Right kidney (tissue), 1 donor: ENCODE data around the gene MRPL4.
A peak's percentile ranks its signal among the peaks of the same experiment; 100 is the strongest.
"Not testable (repeated sequence)": the region's sequence is repeated elsewhere in the genome, so short reads cannot be mapped to it uniquely, and the experiment has no call there.

Source experiments
- DNase-seq: peaks from one replicate; pipeline ENCODE4 v3.0.0-alpha.2; 2016

MRPL4 gene

GRCh38 chr19:10259162-10259905 is 7.3 kb downstream of the MRPL4 start:
- peak; percentile 59 for DNase-seq

DNA sequence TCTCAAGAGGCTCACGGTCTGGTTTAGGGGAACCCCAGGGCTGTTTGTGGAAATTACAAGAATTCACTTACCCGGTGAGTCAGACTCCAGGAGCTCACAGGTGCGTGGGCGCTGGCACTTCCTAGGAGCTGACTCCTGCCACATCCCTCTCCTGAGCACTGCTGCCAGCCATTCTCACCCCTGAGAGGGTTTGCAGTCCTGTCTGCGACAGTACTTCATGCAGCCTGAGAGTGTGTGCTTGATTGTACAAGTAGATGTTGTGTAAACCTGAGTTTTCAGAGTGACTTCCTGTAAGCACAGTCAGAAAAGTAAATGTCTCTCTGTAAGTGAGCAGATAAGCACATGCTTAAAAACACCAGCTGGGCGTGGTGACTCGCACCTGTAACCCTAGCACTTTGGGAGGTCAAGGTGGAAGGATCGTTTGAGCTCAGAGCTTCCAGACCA is 8.1 kb downstream of the MRPL4 start:
- DNase-seq: no peak

DNA sequence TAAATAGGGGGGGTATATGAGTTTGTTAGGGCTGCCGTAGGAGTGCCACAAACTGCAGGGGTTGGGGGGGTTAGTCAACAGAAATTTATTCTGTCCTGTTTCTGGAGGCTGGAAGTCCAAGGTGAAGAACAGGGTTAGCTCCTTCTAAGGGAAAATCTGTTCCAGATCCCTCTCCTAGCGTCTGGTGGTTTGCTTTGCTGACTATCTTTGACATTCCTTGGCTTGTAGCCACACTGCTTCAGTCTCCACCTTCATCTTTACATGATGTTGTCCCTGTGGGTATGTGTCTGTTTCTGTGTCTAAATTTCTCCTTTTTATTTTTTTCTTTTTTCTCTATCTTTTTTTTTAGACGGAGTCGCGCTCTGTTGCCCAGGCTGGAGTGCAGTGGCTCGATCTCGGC is 10.8 kb downstream of the MRPL4 start:
- DNase-seq: no peak

GRCh38 chr19:10266706-10267105 is 14.7 kb downstream of the MRPL4 start:
- no peak for DNase-seq

- DNase-seq: no peak
Measured at GRCh38 chr19:10268071-10268470, 16.1 kb downstream of the MRPL4 start.

DNA sequence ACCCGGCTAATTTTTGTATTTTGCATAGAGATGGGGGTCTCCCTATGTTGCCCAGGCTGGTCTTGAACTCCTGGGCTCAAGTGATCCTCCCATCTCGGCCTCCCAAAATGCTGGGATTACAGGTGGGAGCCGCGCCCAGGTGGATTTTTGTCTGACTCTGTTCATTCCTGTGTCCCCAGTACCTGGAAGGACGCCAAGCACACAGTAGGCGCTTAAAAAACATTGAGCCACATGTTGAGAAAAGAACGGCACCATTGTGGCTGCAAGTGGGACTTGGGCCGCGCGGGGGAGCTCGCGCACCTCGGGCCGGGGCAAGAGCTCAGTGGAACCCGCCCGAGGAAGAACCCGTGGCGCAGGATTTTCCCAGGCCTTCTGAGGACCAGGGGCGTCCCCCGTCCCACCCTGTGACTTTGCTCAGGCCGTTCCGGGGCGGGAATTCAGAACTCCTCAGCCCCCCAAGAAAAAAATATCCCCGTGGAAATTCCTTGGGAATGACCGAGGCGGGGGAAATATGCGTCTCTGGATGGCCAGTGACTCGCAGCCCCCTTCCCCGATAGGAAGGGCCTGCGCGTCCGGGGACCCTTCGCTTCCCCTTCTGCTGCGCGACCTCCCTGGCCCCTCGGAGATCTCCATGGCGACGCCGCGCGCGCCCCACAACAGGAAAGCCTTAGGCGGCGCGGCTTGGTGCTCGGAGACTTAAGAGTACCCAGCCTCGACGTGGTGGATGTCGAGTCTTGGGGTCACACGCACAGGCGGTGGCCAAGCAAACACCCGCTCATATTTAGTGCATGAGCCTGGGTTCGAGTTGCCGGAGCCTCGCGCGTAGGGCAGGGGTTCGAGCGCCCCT is 17.5 kb downstream of the MRPL4 start:
- peak; percentile 79 for DNase-seq

- DNase-seq: peak; percentile 42
Measured at GRCh38 chr19:10270180-10270615, 18.2 kb downstream of the MRPL4 start.

GRCh38 chr19:10270616-10271394 is 18.8 kb downstream of the MRPL4 start, which contains the start of gene ICAM1:
ICAM1 (plus strand) TSS chr19:10271120; CDS start chr19:10271160, 40 bp downstream.
- peak; percentile 57 for DNase-seq

- peak; percentile 22 for DNase-seq
Measured at GRCh38 chr19:10271543-10272086, 19.6 kb downstream of the MRPL4 start.

GRCh38 chr19:10274589-10274988 is 22.6 kb downstream of the MRPL4 start:
- DNase-seq: no peak

GRCh38 chr19:10277795-10278589 is 26.0 kb downstream of the MRPL4 start:
- DNase-seq: no peak

- no peak for DNase-seq
Measured at GRCh38 chr19:10278935-10279334, 26.9 kb downstream of the MRPL4 start.

GRCh38 chr19:10279737-10280442 is 27.9 kb downstream of the MRPL4 start:
- no peak for DNase-seq

DNA sequence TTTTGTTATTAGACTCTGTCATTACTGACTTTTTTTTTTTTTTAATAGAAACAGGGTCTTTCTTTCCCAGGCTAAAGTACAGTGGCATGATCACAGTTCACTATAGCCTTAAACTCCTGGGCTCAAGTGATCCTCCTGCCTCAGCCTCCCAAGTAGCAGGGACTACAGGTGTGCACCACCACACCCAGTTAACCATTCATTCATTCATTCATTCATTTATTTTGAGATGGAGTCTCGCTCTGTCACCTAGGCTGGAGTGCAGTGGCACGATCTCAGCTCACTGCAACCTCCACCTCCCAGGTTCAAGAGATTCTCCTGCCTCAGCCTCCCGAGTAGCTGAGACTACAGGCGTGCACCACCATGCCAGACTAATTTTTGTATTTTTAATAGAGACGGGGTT is 30.0 kb downstream of the MRPL4 start:
- not testable (repeated sequence) for DNase-seq

DNA sequence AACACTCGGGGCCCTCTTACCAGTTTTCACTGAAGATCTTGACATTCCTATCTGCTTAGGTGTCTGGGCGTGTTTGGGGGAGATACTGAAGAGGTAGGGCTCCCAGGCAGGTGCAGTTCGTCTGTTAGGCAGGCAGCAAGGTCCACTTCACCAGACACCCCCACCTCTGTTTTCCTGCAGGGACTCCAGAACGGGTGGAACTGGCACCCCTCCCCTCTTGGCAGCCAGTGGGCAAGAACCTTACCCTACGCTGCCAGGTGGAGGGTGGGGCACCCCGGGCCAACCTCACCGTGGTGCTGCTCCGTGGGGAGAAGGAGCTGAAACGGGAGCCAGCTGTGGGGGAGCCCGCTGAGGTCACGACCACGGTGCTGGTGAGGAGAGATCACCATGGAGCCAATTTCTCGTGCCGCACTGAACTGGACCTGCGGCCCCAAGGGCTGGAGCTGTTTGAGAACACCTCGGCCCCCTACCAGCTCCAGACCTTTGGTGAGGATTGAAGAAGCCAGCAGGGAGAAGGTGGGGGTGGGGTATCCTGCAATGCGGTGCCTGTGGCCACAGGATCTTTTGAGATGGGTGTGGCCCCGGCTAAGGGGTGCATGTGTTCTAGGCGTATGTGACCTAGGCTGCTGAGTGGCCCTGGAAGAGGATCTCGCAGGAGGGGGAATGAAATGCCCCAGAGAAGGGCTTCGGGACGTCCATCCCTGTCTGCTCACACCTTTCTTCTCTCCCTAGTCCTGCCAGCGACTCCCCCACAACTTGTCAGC is 31.5 kb downstream of the MRPL4 start:
- DNase-seq: no peak

DNA sequence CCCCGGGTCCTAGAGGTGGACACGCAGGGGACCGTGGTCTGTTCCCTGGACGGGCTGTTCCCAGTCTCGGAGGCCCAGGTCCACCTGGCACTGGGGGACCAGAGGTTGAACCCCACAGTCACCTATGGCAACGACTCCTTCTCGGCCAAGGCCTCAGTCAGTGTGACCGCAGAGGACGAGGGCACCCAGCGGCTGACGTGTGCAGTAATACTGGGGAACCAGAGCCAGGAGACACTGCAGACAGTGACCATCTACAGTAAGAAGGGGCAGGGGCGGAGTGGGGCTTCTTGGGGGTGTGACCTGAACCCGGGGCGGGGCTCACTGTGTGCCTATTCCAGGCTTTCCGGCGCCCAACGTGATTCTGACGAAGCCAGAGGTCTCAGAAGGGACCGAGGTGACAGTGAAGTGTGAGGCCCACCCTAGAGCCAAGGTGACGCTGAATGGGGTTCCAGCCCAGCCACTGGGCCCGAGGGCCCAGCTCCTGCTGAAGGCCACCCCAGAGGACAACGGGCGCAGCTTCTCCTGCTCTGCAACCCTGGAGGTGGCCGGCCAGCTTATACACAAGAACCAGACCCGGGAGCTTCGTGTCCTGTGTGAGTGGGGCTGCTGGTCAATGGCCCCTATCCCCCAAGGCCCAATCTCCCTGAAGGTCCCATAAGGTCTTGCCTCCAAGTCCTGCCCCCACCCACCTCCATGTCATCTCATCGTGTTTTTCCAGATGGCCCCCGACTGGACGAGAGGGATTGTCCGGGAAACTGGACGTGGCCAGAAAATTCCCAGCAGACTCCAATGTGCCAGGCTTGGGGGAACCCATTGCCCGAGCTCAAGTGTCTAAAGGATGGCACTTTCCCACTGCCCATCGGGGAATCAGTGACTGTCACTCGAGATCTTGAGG is 32.3 kb downstream of the MRPL4 start:
- DNase-seq: no peak

- DNase-seq: no peak
Measured at GRCh38 chr19:10284960-10285278, 32.9 kb downstream of the MRPL4 start.

DNA sequence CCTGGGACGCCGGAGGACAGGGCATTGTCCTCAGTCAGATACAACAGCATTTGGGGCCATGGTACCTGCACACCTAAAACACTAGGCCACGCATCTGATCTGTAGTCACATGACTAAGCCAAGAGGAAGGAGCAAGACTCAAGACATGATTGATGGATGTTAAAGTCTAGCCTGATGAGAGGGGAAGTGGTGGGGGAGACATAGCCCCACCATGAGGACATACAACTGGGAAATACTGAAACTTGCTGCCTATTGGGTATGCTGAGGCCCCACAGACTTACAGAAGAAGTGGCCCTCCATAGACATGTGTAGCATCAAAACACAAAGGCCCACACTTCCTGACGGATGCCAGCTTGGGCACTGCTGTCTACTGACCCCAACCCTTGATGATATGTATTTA is 33.4 kb downstream of the MRPL4 start:
- no peak for DNase-seq
